GM19372 (cell line): ENCODE measurements around the gene ERMAP.
"Not testable (repeated sequence)": the region's sequence is repeated elsewhere in the genome, so short reads cannot be mapped to it uniquely, and the experiment has no call there.

Experiments
- ATAC-seq: cut with Tn5 transposase; IDR thresholded peaks from one replicate; pipeline ENCODE4 v1.9.1; 2021; ENCODE audit warnings: mild to moderate bottlenecking, low read depth, moderate library complexity; ENCODE audit not compliant: unreplicated experiment

The ERMAP gene

GRCh38 chr1:42868466-42868865 lies 51.5 kb downstream of the ERMAP start:
- ATAC-seq = not testable (repeated sequence)

- not testable (repeated sequence) for ATAC-seq
Measured at GRCh38 chr1:42869254-42869653, 52.3 kb downstream of the ERMAP start.

- not testable (repeated sequence) for ATAC-seq
Measured at GRCh38 chr1:42869751-42870150, 52.8 kb downstream of the ERMAP start.

GRCh38 chr1:42873108-42873507 lies 56.2 kb downstream of the ERMAP start:
- ATAC-seq = not testable (repeated sequence)

GRCh38 chr1:42873670-42874069 lies 56.7 kb downstream of the ERMAP start:
- ATAC-seq = no peak

- no peak for ATAC-seq
Measured at GRCh38 chr1:42876009-42876408, 59.1 kb downstream of the ERMAP start.

GRCh38 chr1:42877380-42877779 lies 60.5 kb downstream of the ERMAP start:
- no peak for ATAC-seq

- no peak for ATAC-seq
Measured at GRCh38 chr1:42880384-42880783, 63.5 kb downstream of the ERMAP start.

GRCh38 chr1:42886046-42886739 lies 69.3 kb downstream of the ERMAP start:
- no peak for ATAC-seq

GRCh38 chr1:42886800-42887199 lies 69.9 kb downstream of the ERMAP start:
- ATAC-seq = no peak

- ATAC-seq = no peak
Measured at GRCh38 chr1:42887366-42887765, 70.4 kb downstream of the ERMAP start.

- no peak for ATAC-seq
Measured at GRCh38 chr1:42888013-42888633, 71.2 kb downstream of the ERMAP start.

GRCh38 chr1:42889264-42889663 lies 72.3 kb downstream of the ERMAP start:
- no peak for ATAC-seq

GRCh38 chr1:42891465-42892138 lies 74.7 kb downstream of the ERMAP start:
- no peak for ATAC-seq
